Astrocyte (in vitro differentiated cells and primary cell): Measurements from ENCODE around the gene MORC2.

Experiments used
- CTCF ChIP-seq: IDR thresholded peaks from 2 replicates; pipeline ENCODE4 v1.5.1; 2011; ENCODE audit warnings: low read depth, mild to moderate bottlenecking, inconsistent platforms, low read length, moderate library complexity; ENCODE audit not compliant: insufficient read depth
- EZH2 ChIP-seq: IDR thresholded peaks from 2 replicates; pipeline ENCODE4 v1.6.1; 2012; ENCODE audit warnings: mild to moderate bottlenecking, low read length, inconsistent platforms; ENCODE audit not compliant: insufficient read depth

DNA sequence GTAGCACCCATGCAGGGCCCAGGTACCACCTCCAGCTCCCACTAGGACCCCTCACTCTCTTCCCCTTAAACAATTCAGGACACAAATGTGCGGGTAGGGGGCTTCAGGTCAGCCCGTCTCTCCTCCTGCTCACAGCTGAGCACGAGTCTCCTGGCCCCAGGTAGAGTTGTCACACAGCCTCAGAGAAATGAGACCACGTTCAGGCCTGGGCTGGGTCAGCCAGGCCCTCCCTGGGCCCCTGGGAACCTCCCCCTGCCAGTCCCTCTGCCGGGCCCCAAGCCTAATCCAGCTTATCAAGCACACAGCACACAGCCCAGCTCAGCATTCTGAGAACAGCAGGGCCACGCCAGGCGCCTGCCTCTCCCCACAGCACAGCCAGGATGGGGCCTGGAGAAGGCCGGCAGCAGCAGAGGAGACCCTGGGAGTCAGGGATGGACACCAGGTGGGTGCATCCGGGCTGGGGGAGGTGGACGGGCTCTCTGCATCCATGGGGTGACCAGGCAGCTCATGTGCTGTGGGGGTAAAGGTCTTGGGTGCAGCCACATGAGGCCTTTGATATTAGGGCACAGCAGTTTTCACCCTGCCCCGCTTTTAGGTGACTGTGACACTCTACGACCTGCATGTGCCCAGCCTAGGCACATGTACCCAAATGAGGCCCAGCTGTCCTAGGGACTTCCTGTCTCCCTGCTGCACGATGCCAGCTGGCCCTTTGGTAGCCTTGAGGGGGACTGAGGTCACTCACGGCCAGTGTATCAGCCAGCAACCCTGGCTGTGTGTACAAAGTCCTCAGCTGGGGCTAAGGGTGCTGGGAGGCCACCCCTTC, 87.0 kb downstream of the MORC2 start:
- TF ChIP-seq CTCF, result no peak
- TF ChIP-seq EZH2, result no peak
